Right lobe of liver (tissue), 6 donors: ENCODE data around the gene PPA1. TPM values are rescaled to one million over a fixed set of nuclear protein-coding genes. Genes with fewer than 3 reads are reported as not detected.
A peak's percentile ranks its signal among the peaks of the same experiment; 100 is the strongest.

ENCODE experiments used
- ATAC-seq, 4 donors: fragments of 200-7000 bp; cut with Tn5 transposase; one replicate each; pipeline ENCODE4 v1.9.1; 2020; ENCODE audit warnings: mild to moderate bottlenecking in 4 of 4, moderate library complexity in 4 of 4
- DNase-seq, 3 donors: peaks; one replicate each; pipeline ENCODE4 v3.0.0-alpha.2; 2020
- H3K27ac ChIP-seq, 3 donors: fragments of 200-600 bp; one replicate each; pipeline ENCODE4 v1.8.0; 2022
- H3K27me3 ChIP-seq, 2 donors: fragments of 200-600 bp; one replicate each; pipeline ENCODE4 v1.8.0; 2022
- H3K36me3 ChIP-seq, 4 donors: fragments of 200-600 bp; sonication (generic) in 1 of 4; one replicate each; pipeline versions ENCODE4 v1.5.1 to v1.8.0; 2017 to 2022; ENCODE audit warnings: control low read depth in 1 of 4
- H3K4me1 ChIP-seq, 4 donors: fragments of 200-600 bp; sonication (generic) in 1 of 4; one replicate each; pipeline versions ENCODE4 v1.5.1 to v1.8.0; 2017 to 2022; ENCODE audit warnings: control low read depth in 1 of 4
- H3K4me3 ChIP-seq, 3 donors: fragments of 200-600 bp; one replicate each; pipeline ENCODE4 v1.8.0; 2022
- H3K9me3 ChIP-seq, 4 donors: fragments of 200-600 bp; sonication (generic) in 1 of 4; one replicate each; pipeline versions ENCODE4 v1.5.1 to v1.8.0; 2017 to 2022; ENCODE audit warnings: control low read depth in 1 of 4
- POLR2A ChIP-seq: fragments of 450-650 bp; IDR thresholded peaks from one replicate; pipeline ENCODE4 v1.6.1; 2017; ENCODE audit warnings: antibody characterized with exemption, mild to moderate bottlenecking
- WGBS: methylation state at CpG from one replicate; pipeline ENCODE4 v1.1.6; 2018; ENCODE audit warnings: low coverage, low lambda C conversion rate; ENCODE audit not compliant: insufficient coverage; ENCODE audit errors: missing lambda C conversion rate; 5-methylcytosine and 5-hydroxymethylcytosine counted together
- intact Hi-C, 2 donors: fragments of 100-400 bp; cut with DNase I; formaldehyde crosslinking; loops; one replicate each; pipeline versions ENCODE4 v1.11.2 to v1.14.1; 2022
- total RNA-seq, 6 experiments: library from RNA; depleted of rRNA in 2 of 6; stranded (reverse); fragments of >200 nt in 2 of 6; fragmentation: NEBNext Ultra II Directional in 3 of 6; extraction: Animal tissue kit (Norgen Biotek cat#: 25700) in 3 of 6; gene quantifications; one replicate each; pipeline versions ENCODE4 v1.1.0 to v1.2.4, GENCODE V29; 2016 to 2023
- TF ChIP-seq, protein P1 (sequence below), 4 donors: fragments of 200-600 bp in 3 of 4; fragments of 450-650 bp in 1 of 4; IDR thresholded peaks; one replicate each; pipeline versions ENCODE4 v1.5.1 to v1.8.0; 2016 to 2022; ENCODE audit warnings: antibody characterized with exemption in 4 of 4, mild to moderate bottlenecking in 2 of 4
- donor health status: DM: no; HTN: yes; CAD: no.
- donor health status: DM: no; HTN: no; CAD: no.
- donor health status: DM: no; HTN: no; CAD: no.
- donor health status: DM: no; HTN: yes; CAD: no.
- donor health status: DM: no; HTN: yes; CAD: no.

PPA1 gene
- total RNA-seq, 6 experiments from 2014 or later, result 64.8 to 133 (median 95.7) TPM

DNA sequence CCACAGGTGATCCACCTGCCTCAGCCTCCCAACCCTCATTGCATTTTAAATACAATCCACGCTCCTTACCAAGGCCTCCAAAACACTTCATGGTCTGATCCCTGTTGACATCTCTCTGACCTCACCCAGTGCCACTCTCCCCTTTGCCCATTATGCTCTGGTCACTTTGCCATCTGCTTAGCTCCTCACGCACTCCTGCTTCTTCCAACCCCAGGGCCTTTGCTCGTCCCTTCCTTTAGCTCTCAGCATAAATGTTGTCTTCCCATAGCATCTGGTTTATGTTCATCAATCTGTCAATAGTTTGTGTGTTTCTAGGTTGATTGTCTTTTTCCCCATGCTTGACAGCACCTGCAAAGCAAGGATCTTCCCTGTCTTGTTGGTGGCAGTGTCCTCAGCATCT, 36.5 kb upstream of the PPA1 start:
- intact Hi-C loops, result no loop called here
- H3K36me3 ChIP-seq, result no peaks in the 10 kb centered on the region
- DNase-seq, result no peak
- WGBS, result 91% methylated on average over 3 of the region's 3 CpGs
- H3K4me1 ChIP-seq, result no peaks in the 10 kb centered on the region
- no peak overlapping the region for H3K4me3 ChIP-seq
- H3K27ac ChIP-seq, result no peak overlapping the region
- no peak for TF ChIP-seq POLR2A
- TF ChIP-seq, protein P1, sequence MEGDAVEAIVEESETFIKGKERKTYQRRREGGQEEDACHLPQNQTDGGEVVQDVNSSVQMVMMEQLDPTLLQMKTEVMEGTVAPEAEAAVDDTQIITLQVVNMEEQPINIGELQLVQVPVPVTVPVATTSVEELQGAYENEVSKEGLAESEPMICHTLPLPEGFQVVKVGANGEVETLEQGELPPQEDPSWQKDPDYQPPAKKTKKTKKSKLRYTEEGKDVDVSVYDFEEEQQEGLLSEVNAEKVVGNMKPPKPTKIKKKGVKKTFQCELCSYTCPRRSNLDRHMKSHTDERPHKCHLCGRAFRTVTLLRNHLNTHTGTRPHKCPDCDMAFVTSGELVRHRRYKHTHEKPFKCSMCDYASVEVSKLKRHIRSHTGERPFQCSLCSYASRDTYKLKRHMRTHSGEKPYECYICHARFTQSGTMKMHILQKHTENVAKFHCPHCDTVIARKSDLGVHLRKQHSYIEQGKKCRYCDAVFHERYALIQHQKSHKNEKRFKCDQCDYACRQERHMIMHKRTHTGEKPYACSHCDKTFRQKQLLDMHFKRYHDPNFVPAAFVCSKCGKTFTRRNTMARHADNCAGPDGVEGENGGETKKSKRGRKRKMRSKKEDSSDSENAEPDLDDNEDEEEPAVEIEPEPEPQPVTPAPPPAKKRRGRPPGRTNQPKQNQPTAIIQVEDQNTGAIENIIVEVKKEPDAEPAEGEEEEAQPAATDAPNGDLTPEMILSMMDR (IDR thresholded peaks at IDR 0.05), result no peak
- H3K9me3 ChIP-seq, result no peaks in the 10 kb centered on the region
- no peaks in the 10 kb centered on the region for H3K27me3 ChIP-seq
- no peak for ATAC-seq

DNA sequence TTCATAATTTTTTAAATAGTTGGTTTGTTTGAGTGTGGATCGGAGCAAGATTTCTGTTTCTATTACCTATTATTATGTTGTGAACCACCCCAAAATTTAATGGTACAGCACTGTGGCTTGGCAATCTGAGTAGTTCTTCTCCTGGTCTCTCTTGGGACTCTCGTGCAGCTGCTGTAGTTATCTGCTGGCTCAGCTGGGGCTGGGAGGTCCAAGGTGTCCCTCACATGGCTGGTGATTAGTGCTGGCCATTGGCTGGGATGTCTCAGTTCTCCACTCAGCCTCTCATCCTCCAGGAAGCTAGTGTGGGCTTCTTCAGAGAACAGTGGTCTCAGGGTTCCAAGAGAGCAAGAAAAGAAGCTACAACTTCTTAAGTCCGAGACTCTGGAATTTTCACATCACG, 35.1 kb upstream of the PPA1 start:
- Histone ChIP-seq H3K36me3 (no peaks in the 10 kb centered on the region), H3K27me3 (no peaks in the 10 kb centered on the region), H3K4me1 (no peaks in the 10 kb centered on the region), H3K27ac (no peak overlapping the region), H3K4me3 (no peak overlapping the region), H3K9me3 (no peaks in the 10 kb centered on the region)
- TF ChIP-seq POLR2A, result no peak
- TF ChIP-seq, protein P1 (IDR thresholded peaks at IDR 0.05), result no peak
- ATAC-seq (no peak), DNase-seq (no peak)
- intact Hi-C loops, result no loop called here
- 70% methylated on average over 4 of the region's 4 CpGs for WGBS

DNA sequence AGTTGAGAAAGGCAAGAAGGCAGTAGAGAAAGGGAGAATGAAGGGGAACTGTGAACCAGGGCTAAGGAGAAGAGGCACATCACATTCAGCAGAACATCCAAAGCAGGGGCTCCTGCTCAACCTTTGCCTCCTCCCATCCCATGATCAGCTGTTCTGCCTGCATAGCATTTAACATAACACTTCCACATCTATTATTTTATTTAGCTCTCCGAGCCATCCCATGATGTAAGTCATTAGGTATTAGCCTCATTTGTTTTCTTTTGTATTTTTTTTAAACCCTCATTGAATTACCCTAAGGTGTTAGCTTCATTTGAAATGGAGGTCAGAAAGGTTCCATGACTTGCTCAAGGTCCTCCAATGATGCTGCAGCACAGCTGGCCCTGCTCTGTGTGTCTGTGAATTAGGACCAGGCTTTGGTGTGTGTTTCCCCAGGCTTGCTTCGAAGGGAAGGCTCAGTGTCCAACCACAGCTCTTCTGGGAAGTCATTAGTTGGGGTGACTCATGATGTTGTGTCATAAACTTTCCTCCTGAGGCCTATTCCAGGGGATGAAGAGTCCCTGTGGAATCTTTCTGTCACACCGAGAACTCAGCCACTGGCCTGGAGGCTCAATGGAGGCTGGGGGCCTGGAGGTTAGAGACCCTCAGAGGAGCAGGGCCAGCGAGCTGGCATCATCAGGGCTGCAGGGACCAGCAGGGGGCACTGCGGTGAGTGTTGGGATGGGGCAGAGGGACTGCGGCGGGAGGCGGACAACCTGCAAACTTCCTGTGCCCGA, 34.1 kb upstream of the PPA1 start:
- Histone ChIP-seq H3K27ac (no peak overlapping the region), H3K27me3 (no peaks in the 10 kb centered on the region), H3K36me3 (no peaks in the 10 kb centered on the region), H3K4me1 (no peaks in the 10 kb centered on the region), H3K9me3 (no peaks in the 10 kb centered on the region), H3K4me3 (no peak overlapping the region)
- intact Hi-C loops, result no loop called here
- ATAC-seq, result peak in 1 of 4 donors; percentile 51
- DNase-seq, result no peak
- TF ChIP-seq, protein P1 (IDR thresholded peaks at IDR 0.05), result peak in 1 of 4 donors; percentile 7
- TF ChIP-seq POLR2A, result no peak
- 54% methylated on average over 6 of the region's 9 CpGs for WGBS

DNA sequence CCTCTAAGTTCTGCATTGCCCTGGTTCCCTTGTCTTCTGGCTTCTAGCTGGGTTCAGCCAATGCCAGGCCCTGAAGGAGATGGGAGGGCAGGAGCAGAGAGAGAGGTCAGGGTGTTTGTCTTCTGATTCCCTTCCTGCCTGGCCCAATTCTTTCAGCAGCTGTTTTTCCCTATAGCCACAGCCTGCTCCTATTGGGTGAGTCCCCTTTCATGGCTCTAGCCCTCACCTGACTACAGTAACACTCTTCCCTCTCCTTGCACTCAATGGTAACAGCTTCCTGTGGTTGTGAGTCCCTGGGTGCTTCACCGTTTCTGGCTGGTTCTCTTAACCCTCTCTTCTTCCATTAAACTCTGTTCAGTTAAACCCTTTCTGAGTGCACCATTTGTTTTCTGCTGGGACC, 33.5 kb upstream of the PPA1 start:
- no peaks in the 10 kb centered on the region for H3K9me3 ChIP-seq
- H3K36me3 ChIP-seq, result no peaks in the 10 kb centered on the region
- no peak for DNase-seq
- H3K27me3 ChIP-seq, result no peaks in the 10 kb centered on the region
- TF ChIP-seq POLR2A, result no peak
- TF ChIP-seq, protein P1 (IDR thresholded peaks at IDR 0.05), result no peak
- H3K4me1 ChIP-seq, result no peaks in the 10 kb centered on the region
- H3K27ac ChIP-seq, result no peak overlapping the region
- WGBS, result 47% methylated on average over 1 of the region's 1 CpG
- no peak for ATAC-seq
- H3K4me3 ChIP-seq, result no peak overlapping the region
- intact Hi-C loops, result no loop called here
